ENCODE results near the gene MAD2L1BP. TPM values are rescaled to one million over a fixed set of nuclear protein-coding genes. Genes with fewer than 3 reads are reported as not detected.

Gene MAD2L1BP
- total RNA-seq, 4 donors from 2014 or later: 32.2 to 72.0 (median 58.0) TPM

DNA sequence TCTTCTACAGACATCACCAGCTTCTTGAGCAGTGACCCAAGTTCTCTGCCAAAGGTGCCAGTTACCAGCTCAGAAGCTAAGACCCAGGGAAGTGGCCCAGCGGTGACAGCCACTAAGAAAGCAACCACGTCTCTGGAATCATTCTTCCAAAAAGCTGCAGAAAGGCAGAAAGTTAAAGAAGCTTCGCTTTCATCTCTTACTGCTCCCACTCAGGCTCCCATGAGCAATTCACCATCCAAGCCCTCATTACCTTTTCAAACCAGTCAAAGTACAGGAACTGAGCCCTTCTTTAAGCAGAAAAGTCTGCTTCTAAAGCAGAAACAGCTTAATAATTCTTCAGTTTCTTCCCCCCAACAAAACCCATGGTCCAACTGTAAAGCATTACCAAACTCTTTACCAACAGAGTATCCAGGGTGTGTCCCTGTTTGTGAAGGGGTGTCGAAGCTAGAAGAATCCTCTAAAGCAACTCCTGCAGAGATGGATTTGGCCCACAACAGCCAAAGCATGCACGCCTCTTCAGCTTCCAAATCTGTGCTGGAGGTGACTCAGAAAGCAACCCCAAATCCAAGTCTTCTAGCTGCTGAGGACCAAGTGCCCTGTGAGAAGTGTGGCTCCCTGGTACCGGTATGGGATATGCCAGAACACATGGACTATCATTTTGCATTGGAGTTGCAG is 21.8 kb upstream of the MAD2L1BP start:
- peaks cover 0 to 32% (median 0%) of the 10 kb centered on the region in 3 donors for H3K36me3 ChIP-seq
- TF ChIP-seq POLR2A (IDR thresholded peaks at IDR 0.05): no peak
- TF ChIP-seq, protein P1, sequence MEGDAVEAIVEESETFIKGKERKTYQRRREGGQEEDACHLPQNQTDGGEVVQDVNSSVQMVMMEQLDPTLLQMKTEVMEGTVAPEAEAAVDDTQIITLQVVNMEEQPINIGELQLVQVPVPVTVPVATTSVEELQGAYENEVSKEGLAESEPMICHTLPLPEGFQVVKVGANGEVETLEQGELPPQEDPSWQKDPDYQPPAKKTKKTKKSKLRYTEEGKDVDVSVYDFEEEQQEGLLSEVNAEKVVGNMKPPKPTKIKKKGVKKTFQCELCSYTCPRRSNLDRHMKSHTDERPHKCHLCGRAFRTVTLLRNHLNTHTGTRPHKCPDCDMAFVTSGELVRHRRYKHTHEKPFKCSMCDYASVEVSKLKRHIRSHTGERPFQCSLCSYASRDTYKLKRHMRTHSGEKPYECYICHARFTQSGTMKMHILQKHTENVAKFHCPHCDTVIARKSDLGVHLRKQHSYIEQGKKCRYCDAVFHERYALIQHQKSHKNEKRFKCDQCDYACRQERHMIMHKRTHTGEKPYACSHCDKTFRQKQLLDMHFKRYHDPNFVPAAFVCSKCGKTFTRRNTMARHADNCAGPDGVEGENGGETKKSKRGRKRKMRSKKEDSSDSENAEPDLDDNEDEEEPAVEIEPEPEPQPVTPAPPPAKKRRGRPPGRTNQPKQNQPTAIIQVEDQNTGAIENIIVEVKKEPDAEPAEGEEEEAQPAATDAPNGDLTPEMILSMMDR (IDR thresholded peaks at IDR 0.05): no peak
- no peaks in the 10 kb centered on the region for H3K27me3 ChIP-seq
- H3K27ac ChIP-seq: no peak overlapping the region
- H3K4me1 ChIP-seq: no peaks in the 10 kb centered on the region
- DNase-seq: no peak
- no peak overlapping the region for H3K4me3 ChIP-seq
- H3K9me3 ChIP-seq: no peaks in the 10 kb centered on the region

DNA sequence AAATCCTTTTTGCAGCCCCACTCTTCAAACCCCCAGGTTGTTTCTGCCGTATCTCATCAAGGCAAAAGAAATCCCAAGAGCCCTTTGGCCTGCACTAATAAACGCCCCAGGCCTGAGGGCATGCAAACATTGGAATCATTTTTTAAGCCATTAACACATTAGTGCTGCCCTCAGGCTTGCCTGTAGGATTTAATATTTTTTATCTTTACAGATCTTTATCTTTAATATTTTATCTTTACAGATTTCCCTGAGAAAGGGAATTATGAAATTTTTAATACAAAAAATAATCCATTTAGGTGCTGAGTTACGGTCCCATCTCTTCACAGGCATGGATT is 21.3 kb upstream of the MAD2L1BP start:
- no peak for DNase-seq
- TF ChIP-seq POLR2A (IDR thresholded peaks at IDR 0.05): no peak
- TF ChIP-seq, protein P1 (IDR thresholded peaks at IDR 0.05): no peak
- Histone ChIP-seq H3K4me1 (no peaks in the 10 kb centered on the region), H3K9me3 (no peaks in the 10 kb centered on the region), H3K27me3 (no peaks in the 10 kb centered on the region), H3K27ac (no peak overlapping the region), H3K4me3 (no peak overlapping the region), H3K36me3 (peaks cover 0 to 32% (median 0%) of the 10 kb centered on the region in 3 donors)

DNA sequence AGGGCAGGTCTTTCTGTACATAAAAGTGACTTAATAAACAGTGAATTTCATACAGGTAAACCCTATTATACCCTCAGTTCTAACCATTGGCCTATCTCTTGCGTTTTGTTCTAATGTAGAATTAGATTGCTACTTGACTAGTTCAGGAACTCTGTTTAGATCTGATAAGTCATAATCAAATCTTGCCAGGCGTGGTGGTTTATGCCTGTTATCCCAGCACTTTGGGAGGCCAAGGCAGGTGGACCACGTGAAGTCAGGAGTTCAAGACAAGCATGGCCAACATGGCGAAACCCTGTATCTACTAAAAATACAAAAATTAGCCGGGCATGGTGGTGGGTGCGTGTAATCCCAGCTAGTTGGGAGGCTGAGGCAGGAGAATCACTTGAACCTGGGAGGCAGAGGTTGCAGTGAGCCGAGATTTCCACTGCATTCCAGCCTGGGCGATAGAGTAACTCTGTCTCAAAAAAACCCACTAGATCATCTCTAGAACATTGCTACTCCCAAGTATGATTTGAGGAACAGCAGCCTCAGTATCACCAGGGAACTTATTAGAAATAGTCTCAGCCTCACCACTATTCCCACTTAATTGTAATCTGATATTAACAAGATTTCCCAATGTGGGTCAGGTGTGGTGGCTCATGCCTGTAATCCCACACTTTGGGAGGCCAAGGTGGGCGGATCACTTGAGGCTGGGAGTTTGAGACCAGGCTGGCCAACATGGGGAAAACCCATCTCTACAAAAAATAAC is 18.7 kb upstream of the MAD2L1BP start:
- no peaks in the 10 kb centered on the region for H3K27me3 ChIP-seq
- H3K27ac ChIP-seq: no peak overlapping the region
- H3K9me3 ChIP-seq: no peaks in the 10 kb centered on the region
- no peak overlapping the region for H3K4me3 ChIP-seq
- TF ChIP-seq, protein P1 (IDR thresholded peaks at IDR 0.05): no peak
- TF ChIP-seq POLR2A (IDR thresholded peaks at IDR 0.05): no peak
- no peak for DNase-seq
- no peaks in the 10 kb centered on the region for H3K4me1 ChIP-seq
- peaks cover 0 to 45% (median 0%) of the 10 kb centered on the region in 3 donors for H3K36me3 ChIP-seq

DNA sequence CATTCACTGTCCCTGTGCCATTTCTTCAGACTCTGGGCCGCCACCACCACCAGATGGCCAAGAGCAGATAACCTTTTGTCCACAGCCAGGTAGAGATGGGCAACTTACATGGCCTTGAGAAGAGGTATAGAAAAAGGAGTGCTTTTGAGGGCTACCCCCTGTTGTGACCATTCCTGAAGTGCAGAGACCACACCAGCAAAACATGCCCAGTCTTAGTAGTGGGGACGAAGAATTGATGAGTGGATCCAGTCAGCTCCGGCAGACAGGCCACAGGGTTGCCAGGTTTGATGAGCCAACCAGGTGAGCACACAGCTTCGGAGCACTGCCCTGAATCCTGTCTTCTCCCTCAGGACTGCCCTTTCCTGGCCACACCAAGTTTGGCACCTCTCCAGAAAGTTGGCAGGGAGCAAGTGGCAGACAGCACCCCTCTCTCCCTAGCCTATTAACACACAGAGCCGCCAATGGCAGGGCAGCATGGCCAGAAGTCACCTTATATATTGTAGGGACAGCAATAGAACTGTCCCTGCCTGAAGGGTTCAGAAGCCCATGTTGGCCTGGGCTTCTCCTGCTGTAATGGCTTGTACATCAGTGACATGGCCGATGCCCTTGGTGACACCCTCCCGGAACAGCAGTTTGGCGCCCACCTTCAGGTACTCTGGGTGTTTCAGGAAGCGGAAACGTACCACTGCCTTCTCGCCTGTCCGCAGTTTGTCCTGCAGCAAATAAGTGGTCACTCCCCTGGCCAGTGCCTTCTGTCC is 14.4 kb upstream of the MAD2L1BP start:
- H3K9me3 ChIP-seq: no peaks in the 10 kb centered on the region
- peaks cover 0 to 67% (median 0%) of the 10 kb centered on the region in 3 donors for H3K36me3 ChIP-seq
- H3K27ac ChIP-seq: no peak overlapping the region
- no peaks in the 10 kb centered on the region for H3K4me1 ChIP-seq
- TF ChIP-seq POLR2A (IDR thresholded peaks at IDR 0.05): no peak
- TF ChIP-seq, protein P1 (IDR thresholded peaks at IDR 0.05): no peak
- peak in 1 of 3 donors; percentile 12 for DNase-seq
- no peaks in the 10 kb centered on the region for H3K27me3 ChIP-seq
- H3K4me3 ChIP-seq: no peak overlapping the region

DNA sequence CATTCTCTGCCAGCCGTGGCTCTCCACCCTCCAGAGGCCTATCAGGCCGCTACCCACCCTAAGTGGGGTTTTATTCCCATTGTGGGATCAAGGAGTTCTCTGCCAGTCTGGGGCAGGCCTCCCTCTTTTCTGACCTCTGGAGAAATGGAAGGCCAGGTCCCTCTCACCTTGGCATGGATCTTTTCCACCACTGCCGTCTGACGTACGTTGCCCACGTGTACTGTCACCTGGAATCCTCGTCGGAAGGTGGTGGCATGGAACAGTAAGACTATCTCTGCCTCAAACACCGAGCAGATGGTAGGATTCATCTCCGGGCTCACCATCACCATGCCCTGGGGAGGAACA is 13.8 kb upstream of the MAD2L1BP start:
- no peaks in the 10 kb centered on the region for H3K9me3 ChIP-seq
- H3K36me3 ChIP-seq: peaks cover 0 to 68% (median 0%) of the 10 kb centered on the region in 3 donors
- no peak overlapping the region for H3K4me3 ChIP-seq
- peaks cover 0 to 2% (median 0%) of the 10 kb centered on the region in 4 donors for H3K4me1 ChIP-seq
- no peak for TF ChIP-seq POLR2A (IDR thresholded peaks at IDR 0.05)
- TF ChIP-seq, protein P1 (IDR thresholded peaks at IDR 0.05): no peak
- H3K27me3 ChIP-seq: no peaks in the 10 kb centered on the region
- no peak overlapping the region for H3K27ac ChIP-seq
- DNase-seq: peak in 1 of 3 donors; percentile 12
